HK-2 (cell line): ENCODE data around the gene CDK11A.

Source experiments
- DNase-seq: peaks from one replicate; pipeline ENCODE4 v3.0.0-alpha.2; 2018; ENCODE audit not compliant: unreplicated experiment

Gene CDK11A

GRCh38 chr1:1724035-1724864, at the start of gene CDK11A:
Gene CDK11A, minus strand, starts transcription at chr1:1724357. Its CDS starts 1,539 bp downstream, at chr1:1722818.
- DNase-seq = peak; percentile 100

GRCh38 chr1:1773874-1774273, 49.7 kb upstream of the CDK11A start:
- no peak for DNase-seq

GRCh38 chr1:1771096-1771495, 46.9 kb upstream of the CDK11A start:
- no peak for DNase-seq

DNA sequence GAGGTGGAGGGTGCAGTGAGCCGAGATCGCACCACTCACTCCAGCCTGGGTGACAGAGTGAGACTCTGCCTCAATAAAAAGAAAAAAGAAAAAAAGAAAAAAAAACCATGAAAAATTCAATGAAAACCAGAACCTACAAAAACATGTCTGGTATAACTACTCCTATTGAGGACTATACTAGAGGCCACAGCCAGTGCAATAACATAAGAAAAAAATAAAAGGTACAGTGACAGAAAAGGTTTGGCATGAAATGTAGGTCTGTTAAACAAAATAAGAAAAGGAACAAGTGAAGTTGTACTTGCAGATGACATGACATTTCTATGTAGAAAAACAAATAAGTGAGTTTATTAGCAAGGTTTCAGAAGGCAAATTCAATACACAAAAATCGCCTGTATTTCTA, 45.9 kb upstream of the CDK11A start:
- DNase-seq = no peak

DNA sequence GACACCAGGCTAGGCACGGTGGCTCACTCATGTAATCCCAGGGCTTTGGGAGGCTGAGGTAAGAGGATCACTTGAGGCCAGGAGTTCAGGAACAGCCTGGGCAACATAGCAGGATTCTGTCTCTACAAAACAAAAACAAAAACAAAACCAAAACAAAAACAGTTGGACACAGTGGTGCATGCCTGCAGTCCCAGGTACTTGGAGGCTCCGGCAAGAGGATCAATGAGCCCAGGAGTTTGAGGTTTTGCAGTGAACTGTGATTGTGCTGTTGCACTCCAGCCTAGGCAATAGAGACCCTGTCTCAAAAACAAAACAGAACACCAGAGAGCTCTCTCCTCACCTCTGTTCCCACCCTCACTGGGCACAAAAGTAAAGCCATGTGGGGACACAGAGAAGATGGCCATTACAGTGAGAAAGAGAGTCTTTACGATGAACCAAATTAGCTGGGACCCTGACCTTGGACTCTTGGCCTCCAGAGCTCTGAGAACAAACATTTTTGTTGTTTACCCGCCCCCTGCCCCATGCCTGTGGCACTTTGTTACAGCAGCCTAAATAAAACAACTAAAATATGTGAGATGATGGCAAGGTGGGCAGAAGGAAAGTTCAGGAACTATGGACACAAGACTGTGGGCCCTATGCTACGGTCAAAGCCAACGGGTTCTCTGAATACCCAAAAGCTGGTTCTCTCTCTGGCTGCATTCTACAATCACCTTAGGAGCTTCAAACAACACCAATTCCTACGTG, 44.3 kb upstream of the CDK11A start:
- DNase-seq = no peak

- no peak for DNase-seq
These were observed 40.8 kb upstream of the CDK11A start for GRCh38 chr1:1764876-1765470.

- DNase-seq = no peak
These were observed 39.8 kb upstream of the CDK11A start for GRCh38 chr1:1763657-1764621.

- no peak for DNase-seq
These were observed 37.6 kb upstream of the CDK11A start for GRCh38 chr1:1761504-1762376.

DNA sequence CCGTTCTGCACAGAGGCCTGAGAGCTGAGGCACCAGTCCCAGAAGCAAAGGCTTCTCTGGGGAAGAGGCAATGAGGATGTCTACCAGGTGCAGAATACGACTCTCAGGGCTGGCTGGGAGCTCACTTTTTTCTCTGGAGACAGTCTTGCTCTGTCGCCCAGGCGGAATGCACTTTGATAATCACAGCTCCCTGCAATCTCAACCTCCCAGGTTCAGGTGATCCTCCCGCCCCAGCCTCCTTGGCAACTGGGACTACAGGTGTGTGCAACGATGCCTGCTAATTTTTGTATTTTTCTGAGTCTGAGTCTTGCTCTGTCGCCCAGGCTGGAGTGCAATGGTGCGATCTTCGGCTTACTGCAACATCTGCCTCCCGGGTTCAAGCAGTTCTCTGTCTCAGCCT, 36.6 kb upstream of the CDK11A start:
- peak; percentile 32 for DNase-seq

DNA sequence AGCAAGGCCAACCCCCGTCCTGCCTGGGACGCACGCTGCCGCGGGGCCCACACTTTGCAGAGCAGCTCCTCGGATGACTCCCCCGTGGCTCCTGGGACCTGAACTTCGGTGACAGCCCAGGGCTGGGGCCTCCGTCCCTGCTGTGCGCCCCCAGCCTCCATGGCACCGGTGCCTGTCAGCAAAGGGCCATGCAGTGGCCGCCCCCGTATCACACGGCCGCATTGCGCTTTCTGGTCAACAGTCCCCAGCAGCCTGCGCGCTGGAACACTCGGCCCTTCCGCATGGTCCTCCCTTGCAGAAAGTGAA, 36.1 kb upstream of the CDK11A start:
- DNase-seq = no peak

DNA sequence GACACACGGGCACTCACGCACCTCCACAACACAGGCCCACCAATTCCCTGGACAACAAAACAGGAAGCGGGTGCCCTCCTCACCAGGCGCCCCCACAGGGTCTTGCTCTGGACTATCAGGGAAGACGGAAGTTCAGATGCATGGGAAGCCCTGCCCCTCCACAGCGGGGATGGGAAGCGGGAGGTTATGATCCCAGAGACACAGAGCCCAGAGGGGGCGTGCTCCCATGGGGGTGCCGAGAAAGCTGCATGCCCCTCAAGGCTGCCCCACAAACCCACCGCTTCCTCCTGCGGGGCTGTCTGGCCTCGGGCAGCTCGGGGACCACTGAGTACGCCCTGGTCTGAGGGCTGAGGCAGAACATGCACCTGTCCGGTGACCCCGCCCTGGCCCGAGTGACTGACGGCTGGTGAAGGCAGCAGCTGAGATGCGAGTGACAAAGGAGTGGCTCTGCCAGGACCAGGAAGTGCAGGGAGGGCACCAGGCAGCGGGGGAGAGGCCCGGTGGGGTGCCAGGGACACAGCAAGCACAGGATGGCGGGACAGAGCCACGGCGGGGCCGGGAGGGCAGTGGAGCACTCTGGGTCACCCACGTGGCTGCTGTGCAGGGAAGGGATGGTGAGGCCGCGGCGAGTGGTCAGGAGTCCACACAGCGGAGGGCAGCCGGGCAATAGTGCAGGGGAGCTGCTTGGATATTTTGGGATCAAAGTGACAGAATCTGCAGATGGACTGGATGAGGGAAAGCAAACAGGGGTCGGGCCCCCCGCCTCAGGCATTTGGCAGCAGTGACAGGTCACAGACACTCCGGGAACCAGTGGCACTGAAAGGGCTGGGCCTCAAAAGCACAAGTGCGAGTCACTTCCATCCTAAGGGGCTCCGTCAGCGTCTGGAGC, 35.5 kb upstream of the CDK11A start:
- DNase-seq = no peak

- peak; percentile 88 for DNase-seq
These were observed 34.7 kb upstream of the CDK11A start for GRCh38 chr1:1758692-1759455.

- no peak for DNase-seq
These were observed 34.0 kb upstream of the CDK11A start for GRCh38 chr1:1758059-1758621.

DNA sequence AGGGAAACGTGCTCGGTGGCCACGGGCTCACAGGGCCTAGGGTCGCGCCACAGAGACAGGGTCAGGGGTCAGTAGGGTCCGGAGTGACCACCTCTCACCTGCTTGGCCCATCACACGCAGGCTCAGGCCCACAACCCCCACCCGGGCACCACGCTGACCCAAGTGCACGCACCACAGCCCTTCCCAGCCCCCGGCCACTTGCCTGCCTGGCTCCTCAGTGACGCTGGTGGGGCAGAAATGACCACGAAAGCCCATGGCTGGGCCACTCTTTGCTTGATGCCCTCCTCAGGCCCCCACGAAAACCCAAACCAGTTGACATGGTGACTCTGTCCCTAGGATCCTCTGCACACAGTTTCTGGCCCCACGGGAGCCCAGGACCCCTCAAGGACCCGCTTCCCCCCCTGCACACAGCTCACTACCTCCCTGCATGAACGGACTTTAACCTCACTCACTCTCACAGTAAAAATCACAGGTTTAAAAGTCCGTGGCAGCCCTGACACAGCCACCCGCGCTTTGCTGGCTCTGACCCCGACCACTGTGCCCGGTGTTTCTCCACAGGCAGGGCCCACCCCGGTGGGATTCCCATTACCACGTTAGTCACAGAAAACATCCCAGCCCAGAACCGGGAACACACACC, 33.4 kb upstream of the CDK11A start:
- DNase-seq = no peak

DNA sequence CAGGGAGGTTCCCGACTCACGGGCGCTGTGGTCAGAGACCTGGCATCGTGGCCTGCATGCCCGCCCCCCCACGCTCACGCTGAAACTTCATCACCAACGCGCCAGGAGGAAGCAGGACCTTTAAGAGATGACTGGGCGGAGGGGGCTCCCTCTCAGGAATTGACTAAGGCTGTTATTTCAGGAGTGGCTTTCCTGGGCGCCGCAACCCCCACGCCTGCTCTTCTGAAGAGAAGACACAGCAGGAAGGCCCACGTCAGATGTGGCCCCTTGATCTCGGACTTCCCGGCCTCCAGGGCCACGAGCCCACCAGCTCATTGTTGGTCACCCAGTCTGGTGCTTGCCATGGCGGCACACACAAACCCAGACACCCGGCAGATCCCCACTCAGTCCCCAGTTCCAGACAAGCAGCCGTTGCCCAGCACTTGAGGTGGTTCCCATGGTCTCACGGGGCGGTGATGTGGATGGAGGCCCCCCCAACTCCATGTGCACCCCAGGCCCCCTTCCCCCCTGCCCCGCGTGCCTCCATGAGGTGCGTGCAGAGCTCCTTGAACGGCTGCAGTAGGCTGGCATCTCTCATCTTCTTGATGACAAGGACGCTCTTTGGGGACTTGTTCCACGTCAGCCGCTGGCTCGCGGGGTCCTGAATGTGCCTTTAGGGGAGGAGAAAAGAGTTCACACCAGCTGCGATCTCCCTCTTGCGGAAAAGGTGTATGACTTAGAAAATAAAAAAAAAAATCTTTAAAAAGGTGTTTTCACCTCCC, 32.7 kb upstream of the CDK11A start:
- no peak for DNase-seq

DNA sequence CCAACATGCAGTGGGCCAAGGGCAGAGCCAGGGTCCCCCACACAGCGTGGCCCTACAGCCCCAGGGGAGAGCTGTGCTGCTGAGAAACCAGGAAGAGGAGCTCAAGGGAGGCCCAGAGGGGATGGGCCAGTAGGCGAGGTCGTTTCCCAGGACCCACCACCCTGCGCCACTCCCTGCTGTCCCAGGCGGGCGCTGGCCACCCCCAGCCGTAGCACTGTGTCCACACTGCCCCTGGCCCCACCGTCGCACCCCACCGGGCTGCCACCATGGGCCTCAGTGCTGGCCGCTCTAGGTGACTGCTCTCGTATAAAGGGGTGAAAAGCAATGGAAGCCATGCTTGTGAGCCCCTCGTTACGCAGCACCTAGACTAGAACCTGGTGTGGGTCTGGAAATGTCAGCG, 31.7 kb upstream of the CDK11A start:
- no peak for DNase-seq

- DNase-seq = no peak
These were observed 31.3 kb upstream of the CDK11A start for GRCh38 chr1:1755426-1755825.
